ENCODE measurements around the gene EGFLAM.

Gene EGFLAM

DNA sequence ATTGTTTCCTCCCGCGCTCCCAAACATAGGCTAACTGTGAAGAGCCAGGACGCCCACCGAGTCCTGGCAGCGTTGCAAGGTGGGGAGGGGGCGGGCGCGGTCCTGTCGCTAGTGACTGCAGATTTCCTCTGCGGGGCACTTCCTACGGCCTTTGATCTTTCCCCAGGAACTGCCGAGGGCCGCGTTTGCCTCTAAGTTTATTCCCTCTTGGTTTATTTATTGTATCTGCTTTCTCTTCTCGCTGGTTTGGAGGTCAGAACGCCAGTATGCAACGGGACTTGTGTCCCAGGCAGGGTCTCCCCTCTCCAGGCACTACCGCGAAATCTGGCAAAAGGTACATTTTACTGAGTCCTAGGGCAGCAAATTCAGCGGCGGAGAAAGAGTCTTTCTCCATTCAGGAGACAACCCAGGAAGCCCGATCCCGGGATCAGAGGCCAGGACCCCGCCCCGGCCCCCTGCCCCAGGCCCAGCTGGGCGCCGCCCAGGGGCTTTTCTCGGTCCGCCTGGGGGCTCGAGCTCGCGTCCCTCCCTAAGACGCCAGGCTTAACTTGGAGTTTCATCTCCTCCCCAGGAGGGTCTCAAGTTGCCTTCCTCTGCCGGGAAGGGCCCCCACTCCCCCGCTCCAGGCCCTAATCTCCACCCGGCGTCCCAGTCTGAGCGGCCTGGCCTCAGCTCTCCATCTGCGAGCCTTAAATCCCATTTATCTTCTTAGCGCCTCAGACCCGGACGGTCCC, 884 bp upstream of the EGFLAM start:
- no peaks in the 10 kb centered on the region for H3K27me3 ChIP-seq
- H3K36me3 ChIP-seq: no peaks in the 10 kb centered on the region
- H3K4me1 ChIP-seq: no peaks in the 10 kb centered on the region
- H3K9me3 ChIP-seq: no peaks in the 10 kb centered on the region
- H3K4me3 ChIP-seq (ENCODE audit: low read depth, low read length): no peak overlapping the region
- no peak for DNase-seq
- TF ChIP-seq, protein P1, sequence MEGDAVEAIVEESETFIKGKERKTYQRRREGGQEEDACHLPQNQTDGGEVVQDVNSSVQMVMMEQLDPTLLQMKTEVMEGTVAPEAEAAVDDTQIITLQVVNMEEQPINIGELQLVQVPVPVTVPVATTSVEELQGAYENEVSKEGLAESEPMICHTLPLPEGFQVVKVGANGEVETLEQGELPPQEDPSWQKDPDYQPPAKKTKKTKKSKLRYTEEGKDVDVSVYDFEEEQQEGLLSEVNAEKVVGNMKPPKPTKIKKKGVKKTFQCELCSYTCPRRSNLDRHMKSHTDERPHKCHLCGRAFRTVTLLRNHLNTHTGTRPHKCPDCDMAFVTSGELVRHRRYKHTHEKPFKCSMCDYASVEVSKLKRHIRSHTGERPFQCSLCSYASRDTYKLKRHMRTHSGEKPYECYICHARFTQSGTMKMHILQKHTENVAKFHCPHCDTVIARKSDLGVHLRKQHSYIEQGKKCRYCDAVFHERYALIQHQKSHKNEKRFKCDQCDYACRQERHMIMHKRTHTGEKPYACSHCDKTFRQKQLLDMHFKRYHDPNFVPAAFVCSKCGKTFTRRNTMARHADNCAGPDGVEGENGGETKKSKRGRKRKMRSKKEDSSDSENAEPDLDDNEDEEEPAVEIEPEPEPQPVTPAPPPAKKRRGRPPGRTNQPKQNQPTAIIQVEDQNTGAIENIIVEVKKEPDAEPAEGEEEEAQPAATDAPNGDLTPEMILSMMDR (IDR thresholded peaks at IDR 0.05; ENCODE audit: low read depth, low read length): no peak

DNA sequence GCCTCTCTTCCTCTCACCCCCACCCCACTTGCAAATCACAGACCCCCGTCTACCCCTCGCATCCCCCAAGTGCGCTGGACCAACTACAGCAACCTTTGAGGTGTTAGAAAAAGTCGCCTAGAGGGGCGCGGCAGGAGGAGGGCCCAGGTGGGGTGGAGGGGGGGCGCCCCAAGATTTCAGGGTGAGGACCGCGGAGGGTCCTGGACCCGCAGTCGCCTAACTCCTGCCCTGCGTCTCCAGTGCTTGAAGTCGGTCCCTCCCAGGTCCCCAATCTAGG, 379 bp upstream of the EGFLAM start:
- no peaks in the 10 kb centered on the region for H3K36me3 ChIP-seq
- no peaks in the 10 kb centered on the region for H3K9me3 ChIP-seq
- TF ChIP-seq, protein P1 (IDR thresholded peaks at IDR 0.05; ENCODE audit: low read depth, low read length): no peak
- no peaks in the 10 kb centered on the region for H3K4me1 ChIP-seq
- DNase-seq: no peak
- peak overlapping the region; percentile 73 for H3K4me3 ChIP-seq (ENCODE audit: low read depth, low read length)
- no peaks in the 10 kb centered on the region for H3K27me3 ChIP-seq

DNA sequence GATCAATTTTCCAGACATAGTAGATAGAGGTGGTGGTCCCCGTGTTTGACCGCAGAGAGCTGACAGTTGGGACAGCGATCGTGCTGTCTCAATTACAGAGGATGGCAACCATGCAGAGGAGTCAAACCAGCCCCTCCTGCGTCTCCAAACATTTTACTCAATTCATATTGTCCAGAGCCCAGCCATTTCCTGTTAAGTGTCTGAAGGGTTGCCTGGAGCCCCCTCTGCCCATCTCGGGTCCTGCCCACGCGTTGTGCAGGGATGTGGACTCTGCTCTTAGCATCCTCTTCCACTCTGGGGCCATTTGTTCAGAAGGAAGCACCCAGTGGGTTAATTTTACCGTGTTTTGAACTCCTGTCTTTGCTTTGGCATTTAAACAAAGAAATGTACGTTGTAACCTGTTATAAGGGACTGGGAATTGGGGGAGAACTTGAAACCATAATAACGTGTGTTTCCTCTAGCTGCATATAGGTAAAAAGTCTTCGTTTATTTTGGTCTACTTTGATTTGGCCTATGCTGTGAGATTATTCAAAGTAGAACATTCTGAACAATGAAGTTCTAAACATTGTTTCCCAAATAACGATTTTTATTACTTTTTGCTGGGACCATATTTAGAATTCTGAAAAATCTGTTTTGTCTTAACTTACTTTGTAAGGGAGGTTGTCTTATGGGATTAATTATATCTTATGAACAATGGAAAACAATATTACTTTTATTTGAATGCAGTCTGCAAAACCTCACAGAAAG, 876 bp downstream of the EGFLAM start:
- peak overlapping the region; percentile 73 for H3K4me3 ChIP-seq (ENCODE audit: low read depth, low read length)

DNA sequence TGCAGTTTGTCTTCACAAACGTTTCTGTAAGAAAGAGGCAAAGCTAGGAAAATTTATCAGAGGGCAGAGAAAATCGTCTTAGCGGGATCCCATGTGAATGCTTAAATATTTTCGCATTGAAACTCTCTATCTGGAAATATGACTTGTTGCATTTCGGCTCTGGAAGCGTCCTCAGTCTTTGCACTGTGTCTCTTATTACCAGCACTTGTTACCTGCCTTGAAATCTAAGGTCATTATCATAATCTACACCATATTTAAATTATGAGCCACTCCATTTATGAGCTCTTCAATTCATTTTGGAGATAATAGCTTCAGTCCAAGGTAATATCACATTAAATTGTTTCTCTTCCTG, 1.4 kb downstream of the EGFLAM start:
- TF ChIP-seq, protein P1 (IDR thresholded peaks at IDR 0.05; ENCODE audit: low read depth, low read length): no peak
- H3K36me3 ChIP-seq: no peaks in the 10 kb centered on the region
- H3K4me3 ChIP-seq (ENCODE audit: low read depth, low read length): no peak overlapping the region
- no peaks in the 10 kb centered on the region for H3K9me3 ChIP-seq
- H3K27me3 ChIP-seq: no peaks in the 10 kb centered on the region
- no peak for DNase-seq
- no peaks in the 10 kb centered on the region for H3K4me1 ChIP-seq

More for the DNA sequence above, 876 bp downstream of the EGFLAM start:
- DNase-seq: no peak
- no peaks in the 10 kb centered on the region for H3K9me3 ChIP-seq
- H3K36me3 ChIP-seq: no peaks in the 10 kb centered on the region
- TF ChIP-seq, protein P1 (IDR thresholded peaks at IDR 0.05; ENCODE audit: low read depth, low read length): no peak
- H3K27me3 ChIP-seq: no peaks in the 10 kb centered on the region
- no peaks in the 10 kb centered on the region for H3K4me1 ChIP-seq

DNA sequence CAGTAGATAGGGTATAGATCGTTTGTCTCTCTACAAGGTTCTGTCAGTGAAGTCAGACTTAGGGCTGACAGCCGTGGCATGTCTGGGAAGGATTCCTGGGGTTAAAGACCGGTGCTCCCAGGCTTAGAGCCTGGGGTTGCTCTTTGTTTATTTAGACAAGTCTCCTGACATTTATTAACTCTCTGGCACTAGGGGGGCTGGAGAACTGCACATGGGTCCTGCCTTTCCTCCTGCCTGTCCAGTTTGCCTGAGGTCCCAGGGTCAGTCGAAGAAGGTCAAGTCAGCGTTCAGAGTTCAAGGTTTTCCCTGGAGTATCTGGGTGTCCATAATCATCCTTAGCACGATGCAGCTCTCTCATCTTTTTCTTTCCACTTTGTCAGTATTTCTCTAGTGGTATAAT, 5.6 kb downstream of the EGFLAM start:
- no peaks in the 10 kb centered on the region for H3K27me3 ChIP-seq
- DNase-seq: no peak
- no peak overlapping the region for H3K4me3 ChIP-seq (ENCODE audit: low read depth, low read length)
- H3K4me1 ChIP-seq: peaks cover 9% of the 10 kb centered on the region
- TF ChIP-seq, protein P1 (IDR thresholded peaks at IDR 0.05; ENCODE audit: low read depth, low read length): no peak
- no peaks in the 10 kb centered on the region for H3K36me3 ChIP-seq
- no peaks in the 10 kb centered on the region for H3K9me3 ChIP-seq

DNA sequence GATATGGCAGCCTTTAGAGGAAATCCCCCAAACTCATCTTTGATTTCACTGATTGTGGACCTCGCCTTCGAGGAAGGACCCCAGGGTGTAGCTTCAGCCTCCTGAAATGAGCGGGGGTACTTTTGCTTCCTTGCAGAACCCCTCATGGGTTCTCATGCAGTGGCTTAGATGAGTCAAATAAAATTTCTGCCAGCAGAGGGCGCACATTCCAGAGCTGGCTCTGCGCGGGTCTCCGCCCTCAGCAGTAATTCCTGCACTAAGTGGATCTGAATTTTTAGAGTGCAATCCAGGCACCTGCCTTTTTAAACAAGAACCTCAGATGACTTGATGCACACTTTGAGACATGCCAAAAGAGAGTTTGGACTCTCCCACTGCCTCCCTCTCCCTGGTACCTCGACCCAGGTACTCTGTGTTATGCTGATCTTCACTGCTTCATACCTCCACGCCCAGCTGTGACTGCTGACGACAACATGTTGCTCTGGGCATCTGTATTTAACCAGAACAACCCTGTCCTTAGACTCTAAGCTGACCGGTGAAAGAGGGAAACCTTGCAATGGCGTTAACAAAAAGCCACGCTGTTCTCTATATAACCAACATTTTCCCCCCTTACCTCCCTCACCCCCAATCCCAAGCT, 7.3 kb downstream of the EGFLAM start:
- no peaks in the 10 kb centered on the region for H3K36me3 ChIP-seq
- H3K4me1 ChIP-seq: peaks cover 9% of the 10 kb centered on the region
- H3K27me3 ChIP-seq: no peaks in the 10 kb centered on the region
- no peaks in the 10 kb centered on the region for H3K9me3 ChIP-seq
- TF ChIP-seq, protein P1 (IDR thresholded peaks at IDR 0.05; ENCODE audit: low read depth, low read length): peak; percentile 85
- DNase-seq: peak; percentile 82
- H3K4me3 ChIP-seq (ENCODE audit: low read depth, low read length): no peak overlapping the region
